C4-2B (cell line): ENCODE data around the gene AMBP.

Source experiments
- CTCF ChIP-seq: fragments of 450-650 bp; conservative IDR thresholded peaks from 2 replicates; pipeline ENCODE4 v1.5.1; 2017; ENCODE audit warnings: mild to moderate bottlenecking
- ZFX ChIP-seq: fragments of 450-650 bp; IDR thresholded peaks from 2 replicates; pipeline ENCODE4 v1.6.1; 2017

- no peak for TF ChIP-seq CTCF
- no peak for TF ChIP-seq ZFX
These were observed 62.0 kb downstream of the AMBP start for GRCh38 chr9:114016101-114016500.
